ENCODE results near the gene PHACTR2.
"Not testable (repeated sequence)": the region's sequence is repeated elsewhere in the genome, so short reads cannot be mapped to it uniquely, and the experiment has no call there.

The PHACTR2 gene

DNA sequence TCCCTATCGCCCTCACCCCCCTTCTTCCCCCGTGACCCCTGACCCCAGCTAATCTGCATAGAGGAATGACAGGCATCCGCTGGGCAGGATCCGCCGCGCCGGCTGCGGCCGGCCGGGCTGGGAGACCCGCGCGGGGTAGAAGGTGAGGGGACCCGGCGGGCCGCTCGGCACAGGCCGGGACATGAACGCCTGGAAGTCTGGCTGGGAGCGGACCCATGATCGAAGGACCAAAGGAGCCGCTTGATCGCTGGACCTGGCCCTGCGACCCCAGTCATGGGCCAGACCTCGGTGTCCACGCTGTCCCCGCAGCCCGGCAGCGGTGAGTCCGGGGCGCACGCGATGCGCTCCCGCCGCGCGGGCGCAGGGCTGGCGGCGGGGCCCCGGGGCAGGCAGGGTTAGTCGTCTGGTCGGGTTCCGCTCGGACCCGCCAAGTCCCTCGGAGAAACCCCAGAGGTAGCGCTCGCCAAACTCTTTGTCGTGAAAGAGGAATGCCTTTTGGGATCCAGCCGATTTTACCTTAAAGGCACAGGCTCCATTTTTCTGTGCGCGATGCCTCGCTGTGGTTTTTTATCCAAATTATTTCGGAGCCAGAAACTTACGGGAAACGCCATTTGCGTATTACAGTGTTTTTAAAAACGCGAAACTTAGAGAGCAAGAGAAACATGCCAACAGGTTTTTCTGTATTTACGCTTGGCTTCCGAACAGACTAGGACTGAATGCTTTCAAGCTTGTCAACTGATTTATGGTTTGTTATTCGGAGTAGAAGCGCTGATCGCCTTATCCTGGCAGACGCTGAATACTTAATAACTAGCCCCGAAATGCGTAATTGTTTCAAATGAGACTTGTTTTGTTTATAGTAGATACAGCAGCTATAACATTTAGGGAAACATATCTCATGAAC lies at the start of gene PHACTR2:
TSS of gene PHACTR2 (plus strand) at position 75 of the 901 bp plus-strand sequence. CDS start at position 274, 199 bp downstream.
- no peak for DNase-seq

DNA sequence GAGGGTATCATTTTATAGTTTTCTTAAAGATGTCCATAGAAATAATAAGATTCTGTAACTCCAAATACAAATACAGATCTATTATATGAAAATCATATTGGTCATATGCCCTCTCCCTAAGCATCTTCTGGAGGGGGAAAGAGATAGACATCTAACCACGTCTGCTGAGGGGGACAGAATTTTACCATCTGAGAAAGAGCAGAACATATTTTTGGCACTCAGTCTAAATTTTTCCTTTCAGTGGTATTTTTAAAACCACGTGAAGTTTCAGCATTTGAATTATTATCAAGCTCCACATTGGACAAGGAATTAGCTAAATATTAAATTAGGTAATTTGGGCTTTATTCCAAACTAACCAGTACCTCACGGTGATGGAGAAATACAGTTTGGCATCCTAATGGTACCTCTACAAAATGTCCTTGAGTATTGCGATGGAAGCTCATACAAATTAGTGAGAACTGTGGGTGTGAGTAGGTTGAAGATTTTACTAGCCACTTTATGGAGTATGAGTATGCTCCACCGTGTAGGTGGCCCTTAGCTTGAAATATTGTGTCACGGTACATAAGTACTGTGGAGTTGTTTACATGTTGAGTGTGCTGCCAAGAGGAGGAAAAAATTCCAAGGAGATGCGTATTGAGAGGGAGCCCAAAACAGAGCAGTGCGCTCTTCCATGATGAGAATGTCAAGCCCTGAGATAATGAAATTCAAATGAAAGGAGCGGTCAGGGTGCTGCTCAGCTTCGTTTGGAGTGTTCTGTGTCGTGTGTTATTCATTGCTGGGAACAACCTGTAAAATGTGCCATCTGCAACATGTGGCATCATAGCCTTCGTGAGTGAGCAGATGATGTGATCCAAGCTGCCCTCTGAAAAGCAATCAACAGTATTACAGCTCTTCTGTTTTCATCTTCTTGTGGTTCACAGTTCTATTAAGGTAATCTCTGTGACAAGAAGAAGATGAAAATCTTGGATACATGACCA lies 48.4 kb upstream of the PHACTR2 start:
- no peak for DNase-seq

- not testable (repeated sequence) for DNase-seq
These were observed 46.6 kb upstream of the PHACTR2 start for GRCh38 chr6:143631196-143631595.

- DNase-seq: no peak
These were observed 44.9 kb upstream of the PHACTR2 start for GRCh38 chr6:143632894-143633293.

- no peak for DNase-seq
These were observed 43.3 kb upstream of the PHACTR2 start for GRCh38 chr6:143634486-143634885.

GRCh38 chr6:143637691-143638090 lies 40.1 kb upstream of the PHACTR2 start:
- no peak for DNase-seq

- DNase-seq: no peak
These were observed 35.4 kb upstream of the PHACTR2 start for GRCh38 chr6:143642403-143642802.

- no peak for DNase-seq
These were observed 30.6 kb upstream of the PHACTR2 start for GRCh38 chr6:143647191-143647590.

GRCh38 chr6:143647732-143648131 lies 30.0 kb upstream of the PHACTR2 start:
- DNase-seq: no peak

DNA sequence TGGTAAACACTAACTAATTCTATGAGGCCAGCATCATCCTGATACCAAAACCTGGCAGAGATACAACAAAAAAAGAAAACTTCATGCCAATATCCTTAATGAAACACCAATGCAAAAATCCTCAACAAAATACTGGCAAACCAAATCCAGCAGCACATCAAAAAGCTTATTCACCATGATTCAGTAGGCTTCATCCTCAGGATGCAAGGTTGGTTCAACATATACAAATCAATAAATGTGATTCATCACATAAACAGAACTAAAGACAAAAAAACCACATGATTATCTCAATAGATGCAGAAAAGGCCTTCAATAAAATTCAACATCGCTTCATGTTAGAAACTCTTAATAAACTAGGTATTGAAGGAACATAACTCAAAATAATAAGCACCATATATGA lies 28.4 kb upstream of the PHACTR2 start:
- not testable (repeated sequence) for DNase-seq

DNA sequence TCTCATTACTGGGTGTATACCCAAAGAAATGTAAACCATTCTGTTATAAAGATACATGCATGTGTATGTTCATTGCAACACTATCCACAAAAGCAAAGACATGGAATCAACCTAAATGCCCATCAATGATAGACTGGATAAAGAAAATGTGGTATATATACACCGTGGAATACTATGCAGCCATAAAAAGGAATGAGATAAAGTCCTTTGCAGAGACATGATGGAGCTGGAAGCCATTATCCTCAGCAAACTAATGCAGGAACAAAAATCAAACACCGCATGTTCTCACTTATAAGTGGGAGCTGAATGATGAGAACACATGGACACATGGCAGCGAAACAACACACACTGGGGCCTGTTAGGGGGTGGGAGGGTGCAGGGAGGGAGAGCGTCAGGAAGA lies 26.4 kb upstream of the PHACTR2 start:
- DNase-seq: not testable (repeated sequence)

DNA sequence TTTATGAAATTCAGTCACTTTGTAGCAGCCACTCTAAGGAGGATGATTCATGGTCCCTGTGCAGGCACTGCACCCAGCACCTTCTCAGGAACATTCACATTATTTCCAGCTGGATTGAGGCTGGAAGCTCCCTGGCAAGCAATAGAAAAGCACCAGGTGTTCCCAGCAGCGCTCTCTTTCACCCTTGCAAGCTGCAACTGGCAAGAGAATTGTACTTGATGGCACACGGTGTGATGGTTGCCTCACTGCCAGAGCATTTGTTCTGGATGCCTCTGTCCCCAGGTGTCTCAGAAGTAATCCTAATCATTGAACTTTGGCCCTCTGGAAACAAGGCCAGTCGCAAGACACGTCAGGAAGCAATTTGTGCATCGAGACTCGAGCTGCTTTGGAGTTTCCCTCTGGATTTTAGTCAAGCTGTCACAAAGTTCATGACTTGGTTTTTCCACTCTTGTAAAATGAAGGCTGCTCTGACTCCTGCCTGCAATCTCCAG lies 24.9 kb upstream of the PHACTR2 start:
- no peak for DNase-seq

GRCh38 chr6:143655541-143655940 lies 22.2 kb upstream of the PHACTR2 start:
- DNase-seq: no peak

DNA sequence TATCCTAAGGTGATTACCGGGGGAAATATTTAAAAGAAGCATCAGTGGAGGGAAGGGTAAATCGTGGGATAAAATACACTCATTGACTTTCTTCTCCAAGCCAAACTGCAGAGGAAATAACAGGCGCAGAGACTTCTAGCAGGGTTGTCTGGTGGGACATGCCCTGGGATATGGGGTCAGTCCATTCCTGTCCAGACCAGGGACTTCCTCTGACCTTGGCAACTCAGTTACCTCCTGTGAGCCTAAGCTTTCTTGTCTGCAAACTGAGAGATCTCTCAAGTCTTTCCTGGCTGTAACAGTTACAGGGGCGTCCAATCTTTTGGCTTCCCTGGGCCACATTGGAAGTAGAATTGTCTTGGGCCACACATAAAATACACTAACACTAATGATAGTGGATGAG lies 21.7 kb upstream of the PHACTR2 start:
- DNase-seq: no peak

- DNase-seq: no peak
These were observed 20.0 kb upstream of the PHACTR2 start for GRCh38 chr6:143657809-143658208.

DNA sequence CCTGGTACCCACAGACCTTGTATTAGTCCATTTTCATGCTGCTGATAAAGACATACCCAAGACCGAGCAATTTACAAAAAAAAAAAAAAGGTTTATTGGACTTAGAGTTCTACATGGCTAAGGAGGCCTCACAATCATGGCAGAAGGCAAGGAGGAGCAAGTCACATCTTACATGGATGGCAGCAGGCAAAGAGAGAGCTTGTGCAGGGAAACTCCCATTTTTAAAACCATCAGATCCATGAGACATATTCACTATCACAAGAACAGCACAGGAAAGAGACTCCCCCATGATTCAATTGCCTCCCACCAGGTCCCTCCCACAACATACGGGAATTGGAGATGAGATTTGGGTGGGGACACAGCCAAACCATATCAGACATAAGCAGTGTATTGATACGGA lies 17.6 kb upstream of the PHACTR2 start:
- not testable (repeated sequence) for DNase-seq

DNA sequence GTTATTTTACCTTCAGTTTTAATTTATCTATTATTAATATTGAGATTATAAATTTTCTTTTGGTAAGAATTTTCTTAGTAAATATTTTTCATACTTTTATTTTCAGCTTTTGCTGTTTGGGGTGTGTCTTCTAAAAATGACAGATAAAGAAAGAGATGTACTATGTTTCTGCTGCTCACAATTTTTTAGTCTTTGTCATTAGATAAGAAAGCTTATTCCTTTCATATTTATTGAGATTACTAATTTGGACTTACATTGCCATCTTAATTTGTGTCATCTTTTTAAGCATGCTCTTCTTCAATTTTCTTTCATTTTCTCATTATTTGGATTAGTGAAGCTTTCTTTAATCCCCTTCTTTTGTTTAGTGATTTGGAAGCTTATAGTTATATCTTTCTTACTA lies 13.6 kb upstream of the PHACTR2 start:
- DNase-seq: no peak

DNA sequence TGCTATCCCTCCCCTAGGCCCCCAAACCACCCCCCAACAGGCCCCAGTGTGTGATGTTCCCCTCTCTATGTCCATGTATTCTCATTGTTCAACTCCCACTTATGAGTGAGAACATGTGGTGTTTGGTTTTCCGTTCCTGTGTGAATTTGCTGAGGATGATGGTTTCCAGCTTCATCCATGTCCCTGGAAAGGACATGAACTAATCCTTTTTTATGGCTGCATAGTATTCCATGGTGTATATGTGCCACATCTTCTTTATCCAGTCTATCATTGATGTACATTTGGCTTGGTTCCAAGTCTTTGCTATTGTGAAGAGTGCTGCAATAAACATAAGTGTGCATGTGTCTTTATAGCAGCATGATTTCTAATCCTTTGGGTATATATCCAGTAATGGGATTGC lies 11.8 kb upstream of the PHACTR2 start:
- not testable (repeated sequence) for DNase-seq

DNA sequence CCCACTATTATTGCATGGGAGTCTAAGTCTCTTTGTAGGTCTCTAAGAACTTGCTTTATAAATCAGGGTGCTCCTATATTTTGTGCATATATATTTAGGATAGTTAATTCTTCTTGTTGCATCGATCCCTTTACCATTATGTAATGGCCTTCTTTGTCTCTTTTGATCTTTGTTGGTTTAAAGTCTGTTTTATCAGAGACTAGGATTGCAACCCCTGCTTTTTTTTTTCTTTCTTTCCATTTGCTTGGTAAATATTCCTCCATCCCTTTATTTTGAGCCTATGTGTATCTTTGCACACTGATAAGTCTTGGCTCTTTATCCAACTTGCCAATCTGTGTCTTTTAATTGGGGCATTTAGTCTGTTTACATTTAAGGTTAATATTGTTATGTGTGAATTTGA lies 8.3 kb upstream of the PHACTR2 start:
- not testable (repeated sequence) for DNase-seq

DNA sequence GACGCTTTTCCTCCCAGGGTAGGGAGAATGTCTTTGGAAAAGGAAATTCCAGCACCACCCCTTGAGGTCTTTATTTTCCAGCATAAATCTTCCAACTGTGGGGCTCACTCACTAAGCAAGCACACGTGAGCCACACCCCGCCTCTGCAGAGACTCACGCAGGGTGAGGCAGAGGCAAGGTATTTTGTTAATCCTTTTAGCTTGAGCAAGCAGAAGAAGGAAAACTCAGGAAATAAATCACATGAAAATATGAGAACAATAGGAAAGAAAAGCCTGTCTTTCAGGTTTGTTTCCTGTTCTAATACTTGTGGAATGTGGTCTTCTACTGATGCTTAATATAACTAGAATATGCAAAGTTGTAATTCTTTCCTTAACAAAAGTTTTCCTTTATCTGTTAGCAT lies 4.1 kb upstream of the PHACTR2 start:
- no peak for DNase-seq

GRCh38 chr6:143674483-143675381 lies 3.0 kb upstream of the PHACTR2 start:
- no peak for DNase-seq

DNA sequence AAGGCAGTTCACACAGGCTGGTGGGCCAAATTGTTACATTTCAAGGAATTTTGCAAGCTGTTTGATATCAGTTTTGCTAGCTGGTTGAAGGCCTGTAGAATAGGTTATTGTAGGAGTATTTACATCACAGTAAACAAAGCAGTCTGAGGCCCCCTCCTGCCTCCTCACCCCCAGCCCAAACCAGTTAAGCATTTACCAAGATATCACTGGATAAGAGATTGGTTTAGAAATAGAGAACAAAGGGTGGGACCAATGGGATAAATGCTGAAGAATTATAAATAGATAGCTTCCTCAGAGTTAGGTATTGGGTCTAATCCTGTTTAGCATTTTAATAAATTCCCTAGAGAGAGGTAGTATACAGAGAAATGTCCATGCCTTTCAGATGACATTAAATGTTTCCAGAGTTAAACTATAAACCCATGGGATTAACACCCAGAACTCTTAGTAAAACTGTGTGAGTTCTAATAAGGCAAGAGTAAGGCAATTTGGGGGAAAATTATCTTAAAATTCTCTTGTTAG lies 2.3 kb upstream of the PHACTR2 start:
- no peak for DNase-seq

All from DMS 273 treated with DMSO at 0.1 percent for 48 hours (cell line).